GM12878 (cell line): ENCODE data around the gene ACOT13. TPM values are rescaled to one million over a fixed set of nuclear protein-coding genes. Genes with fewer than 3 reads are reported as not detected.

Source experiments
- ATAC-seq: fragments of 200-7000 bp; cut with Tn5 transposase; 3 replicates; pipeline ENCODE4 v1.9.1; 2020; ENCODE audit warnings: mild to moderate bottlenecking, moderate library complexity
- Bru-seq: library from RNA; stranded (reverse); fragments of 400-500 nt; gene quantifications from one replicate; lab custom pipeline; 2021; lab: Mats Ljungman, UMichigan
- BruChase-seq, 2 experiments: library from RNA; stranded (reverse); fragments of 400-500 nt; gene quantifications; one replicate each; lab custom pipeline; 2021; lab: Mats Ljungman, UMichigan
- BruUV-seq: library from RNA; stranded (reverse); fragments of 400-500 nt; replicated peaks from 2 replicates; lab custom pipeline; 2021; lab: Mats Ljungman, UMichigan
- CTCF ChIA-PET: fragments of 300-600 bp; sonication (Branson Sonifier 250); formaldehyde crosslinking; extraction: SDS; loops from one replicate; lab custom pipeline; 2021; ENCODE audit warnings: inconsistent platforms; lab: Yijun Ruan, JAX
- POLR2A ChIA-PET: fragments of 350-600 bp; formaldehyde crosslinking; extraction: SDS; loops from one replicate; lab custom pipeline; 2021; ENCODE audit warnings: inconsistent platforms; lab: Charles Lee
- RAD21 ChIA-PET: fragments of 300-600 bp; sonication (Branson Sonifier 250); formaldehyde crosslinking; loops from one replicate; lab custom pipeline; 2023; ENCODE audit warnings: antibody characterized with exemption; ENCODE audit not compliant: unreplicated experiment; lab: Charles Lee
- SMC1A ChIA-PET: fragments of 300-600 bp; sonication (Branson Sonifier 250); formaldehyde crosslinking; loops from one replicate; lab custom pipeline; 2023; ENCODE audit not compliant: unreplicated experiment, uncharacterized antibody; lab: Charles Lee
- DNase-seq: peaks from one replicate; pipeline ENCODE4 v3.0.0-alpha.2; 2011; ENCODE audit warnings: low read depth, low spot score
- FAIRE-seq: peaks from 3 replicates; lab custom pipeline; 2011; peaks lifted over from hg19 to GRCh38; lab: Jason Lieb, UNC
- H2AFZ ChIP-seq: 2 replicates; pipeline ENCODE4 v1.6.0; 2011; ENCODE audit warnings: low read depth, low read length, control low read depth; ENCODE audit not compliant: control insufficient read depth
- H3K27ac ChIP-seq: 2 replicates; pipeline ENCODE4 v1.5.1; 2011; ENCODE audit warnings: control low read depth; ENCODE audit not compliant: control insufficient read depth, insufficient read depth
- H3K27me3 ChIP-seq, 2 experiments: replicated peaks in 1 of 2; 2 replicates each; pipeline versions ENCODE4 v1.6.0 to v1.6.1; 2011; ENCODE audit warnings: low read length in 1 of 2; ENCODE audit not compliant: control insufficient read depth in 2 of 2, insufficient read depth in 2 of 2
- H3K36me3 ChIP-seq, 2 experiments: 2 replicates each; pipeline ENCODE4 v1.5.1; 2011; ENCODE audit warnings: low read length in 1 of 2; ENCODE audit not compliant: control insufficient read depth in 2 of 2, insufficient read depth in 2 of 2
- H3K4me1 ChIP-seq: 2 replicates; pipeline ENCODE4 v1.6.1; 2011; ENCODE audit warnings: mild to moderate bottlenecking, low read length, moderate library complexity, mixed read lengths; ENCODE audit not compliant: control insufficient read depth, insufficient read depth
- H3K4me2 ChIP-seq: 2 replicates; pipeline ENCODE4 v1.6.0; 2011; ENCODE audit warnings: control low read depth; ENCODE audit not compliant: control insufficient read depth, insufficient read depth
- H3K4me3 ChIP-seq: fragments of 200-600 bp; sonication (generic); 2 replicates; pipeline ENCODE4 v1.5.1; 2016
- H3K79me2 ChIP-seq: 2 replicates; pipeline ENCODE4 v1.6.0; 2011; ENCODE audit warnings: low read length; ENCODE audit not compliant: control insufficient read depth, insufficient read depth
- H3K9ac ChIP-seq: 2 replicates; pipeline ENCODE4 v1.8.0; 2011; ENCODE audit warnings: low read length, control low read depth, mixed read lengths; ENCODE audit not compliant: control insufficient read depth, insufficient read depth
- H3K9me3 ChIP-seq: replicated peaks from 3 replicates; pipeline ENCODE4 v1.5.1; 2011; ENCODE audit warnings: mild to moderate bottlenecking, low read length; ENCODE audit not compliant: control insufficient read depth, insufficient read depth
- H4K20me1 ChIP-seq: 2 replicates; pipeline ENCODE4 v1.6.0; 2011; ENCODE audit not compliant: control insufficient read depth, insufficient read depth
- ASH2L ChIP-seq: fragments of 300-600, 200-600 bp; sonication (generic); IDR thresholded peaks from 2 replicates; pipeline ENCODE4 v1.6.1; 2017; ENCODE audit warnings: low read depth, mild to moderate bottlenecking, borderline replicate concordance
- EGR1 ChIP-seq, 2 experiments: IDR thresholded peaks; 1 replicate in 1 of 2; 2 replicates in 1 of 2; pipeline ENCODE4 v1.6.1; 2011 to 2012; ENCODE audit warnings: low read depth in 2 of 2, low read length in 2 of 2, borderline replicate concordance in 1 of 2, mild to moderate bottlenecking in 1 of 2, moderate library complexity in 1 of 2
- HDAC2 ChIP-seq: fragments of 200-600 bp; sonication (generic); IDR thresholded peaks from 2 replicates; pipeline ENCODE4 v1.6.1; 2017
- IRF5 ChIP-seq: fragments of 450-650 bp; IDR thresholded peaks from 2 replicates; pipeline ENCODE4 v1.6.1; 2017; ENCODE audit warnings: borderline replicate concordance
- MAX ChIP-seq: IDR thresholded peaks from 2 replicates; pipeline ENCODE4 v1.6.1; 2012; ENCODE audit warnings: low read depth, low read length, improper control_type of control experiment
- POLR2AphosphoS5 ChIP-seq: IDR thresholded peaks from 2 replicates; pipeline ENCODE4 v1.6.1; 2011; ENCODE audit warnings: mild to moderate bottlenecking, low read length, inconsistent platforms
- SIN3A ChIP-seq: IDR thresholded peaks from 2 replicates; pipeline ENCODE4 v1.6.1; 2012; ENCODE audit warnings: low read depth, low read length, improper control_type of control experiment
- ZBED1 ChIP-seq: IDR thresholded peaks from 2 replicates; pipeline ENCODE4 v1.6.1; 2016; ENCODE audit warnings: borderline replicate concordance
- ZBTB11 ChIP-seq: fragments of 450-650 bp; formaldehyde crosslinking; IDR thresholded peaks from 2 replicates; pipeline ENCODE4 v1.5.0; 2022; ENCODE audit warnings: mild to moderate bottlenecking, missing genetic modification characterization
- WGBS: methylation state at CpG from one replicate; pipeline ENCODE4 v1.1.6; 2016; ENCODE audit warnings: low lambda C conversion rate; ENCODE audit not compliant: insufficient replicate concordance, insufficient coverage; ENCODE audit errors: missing lambda C conversion rate; 5-methylcytosine and 5-hydroxymethylcytosine counted together
- in situ Hi-C: fragments of 300-500 bp; cut with MboI; formaldehyde crosslinking; loops from 9 replicates; pipeline ENCODE4 v1.14.3; 2018; ENCODE audit warnings: mixed read lengths
- intact Hi-C: fragments of 100-400 bp; cut with micrococcal nuclease; formaldehyde crosslinking; loops from one replicate; pipeline ENCODE4 v1.14.2; 2022; ENCODE audit not compliant: unreplicated experiment
- long read RNA-seq, 2 experiments: library from polyadenylated mRNA; unstranded; transcript quantifications; one replicate each; pipeline ENCODE4 v2.0.0, GENCODE V29; 2019 to 2020
- polyA minus RNA-seq, 3 experiments: library from RNA; depleted of rRNA, polyadenylated mRNA; stranded (reverse); fragments of >200 nt; gene quantifications; 2 replicates each; pipeline ENCODE4 v1.2.3, GENCODE V29; 2011
- polyA plus RNA-seq, 11 experiments: library from polyadenylated mRNA; depleted of rRNA in 4 of 11; unstranded in 6 of 11; stranded (reverse) in 5 of 11; fragments of >200 nt; fragmentation: Nextera tagmentation in 4 of 11; fragmentation: Illumina TruSeq in 1 of 11; extraction: Ambion mirVana in 4 of 11; extraction: Trizol in 1 of 11; gene quantifications; 1 replicate in 1 of 11; 2 replicates in 10 of 11; pipeline versions ENCODE4 v1.2.1 to v1.2.3, GENCODE V29; 2011 to 2016; ENCODE audit warnings: inconsistent platforms in 2 of 11, missing spikeins in 2 of 11, low read depth in 1 of 11
- total RNA-seq, 4 experiments: library from RNA; depleted of rRNA in 3 of 4; stranded (reverse); fragments of >200 nt in 3 of 4; fragmentation: Illumina TruSeq in 1 of 4; extraction: Trizol in 1 of 4; gene quantifications; 2 replicates each; pipeline versions ENCODE4 v1.2.1 to v1.2.3, GENCODE V29; 2013 to 2021
- TF ChIP-seq, protein P1 (sequence below): fragments of 450-650 bp; IDR thresholded peaks from 2 replicates; pipeline ENCODE4 v1.6.1; 2017; ENCODE audit warnings: low read depth, mild to moderate bottlenecking, moderate library complexity

ACOT13 gene
- total RNA-seq (2013; cell fraction: nucleolus; rRNA removed): 3.6 and 4.8 TPM in 2 replicates
- total RNA-seq (2014; rRNA removed) (6.0 and 7.5 TPM in 2 replicates), total RNA-seq (2014; rRNA removed; fragmentation: Illumina TruSeq; extraction: Trizol) (26.6 and 28.2 TPM in 2 replicates), total RNA-seq (2021) (28.6 and 33.8 TPM in 2 replicates), polyA plus RNA-seq (2011; rRNA removed) (31.4 and 48.4 TPM in 2 replicates), polyA plus RNA-seq (2014; fragmentation: Illumina TruSeq; extraction: Trizol) (41.9 and 46.5 TPM in 2 replicates), polyA plus RNA-seq (2014; fragmentation: Nextera tagmentation; extraction: Ambion mirVana) (10 to 100 TPM; 54.8 to 60.6 TPM), polyA plus RNA-seq (2014; rRNA removed) (19.6 and 26.8 TPM in 2 replicates), polyA plus RNA-seq (2016; fragmentation: Nextera tagmentation; extraction: Ambion mirVana) (10 to 100 TPM; 55.7 to 57.1 TPM), polyA minus RNA-seq (2011; rRNA and poly(A)+ RNA removed) (2.2 and 5.0 TPM in 2 replicates), Bru-seq, nascent RNA (percentile 54 among the genes with signal in this experiment), BruChase-seq, experiment 1, labeled RNA remaining after a 6-hour chase (percentile 51 among the genes with signal in this experiment), BruChase-seq, experiment 2, labeled RNA remaining after a 2-hour chase (percentile 48 among the genes with signal in this experiment)
- 3.9 TPM for polyA plus RNA-seq (2011; ENCODE audit: low read depth)
- polyA plus RNA-seq (2011; cell fraction: cytosol; rRNA removed): 11.6 and 16.2 TPM in 2 replicates
- polyA plus RNA-seq (2011; cell fraction: nucleus; rRNA removed): 6.4 and 8.4 TPM in 2 replicates
- 16.9 and 21.0 TPM in 2 replicates for polyA plus RNA-seq (2012)
- polyA minus RNA-seq (2011; cell fraction: cytosol; rRNA and poly(A)+ RNA removed): 1.2 and 4.4 TPM in 2 replicates
- polyA minus RNA-seq (2011; cell fraction: nucleus; rRNA and poly(A)+ RNA removed): 1.3 and 2.3 TPM in 2 replicates
- long read RNA-seq, experiment 1, full-length matches to known transcripts: 18 of 19 reads
- long read RNA-seq, experiment 1, partial matches to known transcripts: 0 of 19 reads
- long read RNA-seq, experiment 1, other reads (novel, unspliced or antisense): 1 of 19 reads
- long read RNA-seq, experiment 2, full-length matches to known transcripts: 68 of 81 reads
- long read RNA-seq, experiment 2, partial matches to known transcripts: 0 of 81 reads
- long read RNA-seq, experiment 2, other reads (novel, unspliced or antisense): 13 of 81 reads

GRCh38 chr6:24666641-24667377 is at the start of gene ACOT13, which contains the start of gene TDP2:
TSS of gene ACOT13 (plus strand) at chr6:24667077. CDS start at chr6:24667264, 187 bp downstream.
TSS of gene TDP2 (minus strand) at chr6:24666899. CDS start at chr6:24666862, 37 bp downstream.
- CTCF ChIA-PET: interaction anchor here (0.8 to 1.6 kb wide), 6 partner anchors 55 to 171 kb away, joined by 3 to 6 read pairs (median 4); partner anchors contain the start of gene ALDH5A1
- intact Hi-C loops (loop anchor here (2.0 kb wide), 1 partner anchor 54 kb away; no protein-coding TSS in a partner anchor), in situ Hi-C loops (no loop called here)
- RAD21 ChIA-PET: interaction anchor here (1.0 to 1.4 kb wide), 5 partner anchors 19 to 171 kb away, joined by 3 to 5 read pairs (median 4); partner anchors contain the start of gene C6orf62
- WGBS: under 1% methylated on average over 57 of the region's 62 CpGs
- H3K9me3 ChIP-seq: peaks cover 1% of the 10 kb centered on the region; the same call in 1 of the 3 replicates
- H3K27ac ChIP-seq: peak within 1 kb of the TSS; percentile 90
- SMC1A ChIA-PET: interaction anchor here (0.9 to 1.5 kb wide), 7 partner anchors 14 to 141 kb away, joined by 3 to 4 read pairs (median 3); partner anchors contain the start of gene KIAA0319
- no peaks in the 10 kb centered on the region for H3K27me3 ChIP-seq
- peak within 1 kb of the TSS; percentile 94 for H3K4me3 ChIP-seq
- H2AFZ ChIP-seq: peak within 1 kb of the TSS; percentile 98
- peak within 1 kb of the TSS; percentile 89 for H3K9ac ChIP-seq
- peak within 1 kb of the TSS; percentile 90 for H3K4me2 ChIP-seq
- ATAC-seq: peak; percentile 97
- H3K36me3 ChIP-seq: peaks cover 0 to 12% of the 10 kb centered on the region in 2 experiments; a peak in 2 of 4 replicates
- POLR2A ChIA-PET: interaction anchor here (0.5 to 1.6 kb wide), 7 partner anchors 42 to 324 kb away, joined by 3 to 6 read pairs (median 3); partner anchors contain the start of gene ALDH5A1
- FAIRE-seq: peak; percentile 31
- BruUV-seq: TSS peak; percentile 92
- DNase-seq: peak; percentile 86
- peaks cover 10% of the 10 kb centered on the region for H3K4me1 ChIP-seq
- no peaks in the 10 kb centered on the region for H4K20me1 ChIP-seq
- H3K79me2 ChIP-seq: peaks cover 39% of the 10 kb centered on the region
- TF ChIP-seq HDAC2 (no peak), ZBED1 (no peak), MAX (0 out of 2 replicates have a peak, but pooled peaks have one; percentile 57), ZBTB11 (peak; percentile 92), IRF5 (no peak), POLR2AphosphoS5 (peak; percentile 82), EGR1 (IDR thresholded peaks at IDR 0.05; ENCODE audit: borderline replicate concordance in 1 of 2, low read depth in 2 of 2, low read length in 2 of 2) (no peak), SIN3A (no peak), ASH2L (0 out of 2 replicates have a peak, but pooled peaks have one; percentile 26)
- TF ChIP-seq, protein P1, sequence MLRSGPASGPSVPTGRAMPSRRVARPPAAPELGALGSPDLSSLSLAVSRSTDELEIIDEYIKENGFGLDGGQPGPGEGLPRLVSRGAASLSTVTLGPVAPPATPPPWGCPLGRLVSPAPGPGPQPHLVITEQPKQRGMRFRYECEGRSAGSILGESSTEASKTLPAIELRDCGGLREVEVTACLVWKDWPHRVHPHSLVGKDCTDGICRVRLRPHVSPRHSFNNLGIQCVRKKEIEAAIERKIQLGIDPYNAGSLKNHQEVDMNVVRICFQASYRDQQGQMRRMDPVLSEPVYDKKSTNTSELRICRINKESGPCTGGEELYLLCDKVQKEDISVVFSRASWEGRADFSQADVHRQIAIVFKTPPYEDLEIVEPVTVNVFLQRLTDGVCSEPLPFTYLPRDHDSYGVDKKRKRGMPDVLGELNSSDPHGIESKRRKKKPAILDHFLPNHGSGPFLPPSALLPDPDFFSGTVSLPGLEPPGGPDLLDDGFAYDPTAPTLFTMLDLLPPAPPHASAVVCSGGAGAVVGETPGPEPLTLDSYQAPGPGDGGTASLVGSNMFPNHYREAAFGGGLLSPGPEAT: peak; percentile 86
